ENCODE measurements around the gene TRIM37. TPM values are rescaled to one million over a fixed set of nuclear protein-coding genes. Genes with fewer than 3 reads are reported as not detected.
A peak's percentile ranks its signal among the peaks of the same experiment; 100 is the strongest.
"Not testable (repeated sequence)": the region's sequence is repeated elsewhere in the genome, so short reads cannot be mapped to it uniquely, and the experiment has no call there.

TRIM37 gene
- polyA plus RNA-seq, 1 donor: 30.9 TPM

GRCh38 chr17:58996968-58997367 lies 109.7 kb downstream of the TRIM37 start:
- no peak for DNase-seq

GRCh38 chr17:58995247-58995940 lies 111.3 kb downstream of the TRIM37 start:
- no peak for DNase-seq

GRCh38 chr17:58993311-58993710 lies 113.4 kb downstream of the TRIM37 start:
- no peak for DNase-seq

GRCh38 chr17:58991718-58992331 lies 114.9 kb downstream of the TRIM37 start:
- no peak for DNase-seq

- no peak for DNase-seq
Observed at GRCh38 chr17:58989629-58990028, 117.1 kb downstream of the TRIM37 start.

GRCh38 chr17:58985971-58986370 lies 120.7 kb downstream of the TRIM37 start:
- no peak for DNase-seq

- DNase-seq: no peak
Observed at GRCh38 chr17:58985367-58985766, 121.3 kb downstream of the TRIM37 start.

- no peak for DNase-seq
Observed at GRCh38 chr17:58982626-58983025, 124.1 kb downstream of the TRIM37 start.

- no peak for DNase-seq
Observed at GRCh38 chr17:58980706-58981481, 125.8 kb downstream of the TRIM37 start.

GRCh38 chr17:58976541-58976940 lies 130.1 kb downstream of the TRIM37 start:
- no peak for DNase-seq

GRCh38 chr17:58974354-58974753 lies 132.3 kb downstream of the TRIM37 start:
- DNase-seq: no peak

- DNase-seq: no peak
Observed at GRCh38 chr17:58970609-58971450, 135.8 kb downstream of the TRIM37 start.

- DNase-seq: no peak
Observed at GRCh38 chr17:58969612-58970011, 137.1 kb downstream of the TRIM37 start.

- DNase-seq: peak; percentile 46
Observed at GRCh38 chr17:58969156-58969555, 137.5 kb downstream of the TRIM37 start.

- no peak for DNase-seq
Observed at GRCh38 chr17:58968426-58969061, 138.1 kb downstream of the TRIM37 start.

GRCh38 chr17:58966208-58966607 lies 140.5 kb downstream of the TRIM37 start:
- DNase-seq: no peak

GRCh38 chr17:58965221-58965620 lies 141.5 kb downstream of the TRIM37 start:
- no peak for DNase-seq

- DNase-seq: no peak
Observed at GRCh38 chr17:58960068-58960467, 146.6 kb downstream of the TRIM37 start.

GRCh38 chr17:58957725-58958073 lies 149.0 kb downstream of the TRIM37 start:
- DNase-seq: not testable (repeated sequence)

GRCh38 chr17:58956997-58957724 lies 149.5 kb downstream of the TRIM37 start:
- DNase-seq: no peak

GRCh38 chr17:58954358-58954757 lies 152.3 kb downstream of the TRIM37 start:
- DNase-seq: not testable (repeated sequence)
